Stimulated activated CD4-positive, alpha-beta T cell treated with anti-CD3 and anti-CD28 coated beads, Interleukin-1b, Interleukin-23, amount 100 ng/mL, for 1 hour (primary cell): ENCODE measurements around the gene MAGEA4.
"Not testable (repeated sequence)": the region's sequence is repeated elsewhere in the genome, so short reads cannot be mapped to it uniquely, and the experiment has no call there.

ENCODE experiments used
- DNase-seq, 2 donors: peaks; one replicate each; pipeline ENCODE4 v3.0.0-alpha.2; 2020; ENCODE audit warnings: low read depth in 2 of 2

MAGEA4 gene

GRCh38 chrX:151912780-151913179 lies at the start of gene MAGEA4:
Gene MAGEA4 (plus strand): TSS chrX:151912889. CDS start chrX:151923665, 10,776 bp downstream.
- DNase-seq: no peak

- no peak for DNase-seq
Measured at GRCh38 chrX:151870602-151871001, 42.1 kb upstream of the MAGEA4 start.

- no peak for DNase-seq
Measured at GRCh38 chrX:151871244-151871643, 41.4 kb upstream of the MAGEA4 start.

- no peak for DNase-seq
Measured at GRCh38 chrX:151873096-151873495, 39.6 kb upstream of the MAGEA4 start.

GRCh38 chrX:151875270-151876026 lies 37.2 kb upstream of the MAGEA4 start:
- no peak for DNase-seq

GRCh38 chrX:151878574-151878973 lies 34.1 kb upstream of the MAGEA4 start:
- DNase-seq: no peak

GRCh38 chrX:151879856-151880255 lies 32.8 kb upstream of the MAGEA4 start:
- no peak for DNase-seq

- no peak for DNase-seq
Measured at GRCh38 chrX:151880895-151881294, 31.8 kb upstream of the MAGEA4 start.

GRCh38 chrX:151889421-151889820 lies 23.3 kb upstream of the MAGEA4 start:
- DNase-seq: no peak

- no peak for DNase-seq
Measured at GRCh38 chrX:151896734-151897474, 15.8 kb upstream of the MAGEA4 start.

- DNase-seq: no peak
Measured at GRCh38 chrX:151899622-151900021, 13.1 kb upstream of the MAGEA4 start.

- no peak for DNase-seq
Measured at GRCh38 chrX:151901826-151902225, 10.9 kb upstream of the MAGEA4 start.

- no peak for DNase-seq
Measured at GRCh38 chrX:151902813-151903591, 9.7 kb upstream of the MAGEA4 start.

GRCh38 chrX:151904989-151905388 lies 7.7 kb upstream of the MAGEA4 start:
- no peak for DNase-seq

- DNase-seq: no peak
Measured at GRCh38 chrX:151912221-151912620, 468 bp upstream of the MAGEA4 start.

- not testable (repeated sequence) for DNase-seq
Measured at GRCh38 chrX:151918736-151919135, 6.0 kb downstream of the MAGEA4 start.

- DNase-seq: no peak
Measured at GRCh38 chrX:151919610-151920009, 6.9 kb downstream of the MAGEA4 start.

- no peak for DNase-seq
Measured at GRCh38 chrX:151920101-151920500, 7.4 kb downstream of the MAGEA4 start.

GRCh38 chrX:151920530-151920929 lies 7.8 kb downstream of the MAGEA4 start:
- DNase-seq: no peak

GRCh38 chrX:151921292-151921691 lies 8.6 kb downstream of the MAGEA4 start:
- no peak for DNase-seq

- DNase-seq: no peak
Measured at GRCh38 chrX:151921866-151922265, 9.2 kb downstream of the MAGEA4 start.

GRCh38 chrX:151922692-151923091 lies 10.0 kb downstream of the MAGEA4 start:
- no peak for DNase-seq
